Fibroblast of the aortic adventitia (primary cell): ENCODE data around the gene CBFA2T2. TPM values are rescaled to one million over a fixed set of nuclear protein-coding genes. Genes with fewer than 3 reads are reported as not detected.
A peak's percentile ranks its signal among the peaks of the same experiment; 100 is the strongest.

ENCODE experiments used
- DNase-seq: peaks from one replicate; pipeline ENCODE4 v3.0.0-alpha.2; 2010; ENCODE audit warnings: low read depth
- H3K4me3 ChIP-seq: 2 replicates; pipeline ENCODE4 v1.5.1; 2011; ENCODE audit warnings: low read depth, mild to moderate bottlenecking, control low read depth, low read length, moderate library complexity
- CTCF ChIP-seq: IDR thresholded peaks from 2 replicates; pipeline ENCODE4 v1.5.1; 2011; ENCODE audit warnings: mild to moderate bottlenecking, low read length, control low read depth, inconsistent platforms; ENCODE audit not compliant: insufficient read depth
- total RNA-seq: library from RNA; depleted of rRNA; stranded (reverse); fragments of >200 nt; gene quantifications from 2 replicates; pipeline ENCODE4 v1.2.3, GENCODE V29; 2012; ENCODE audit warnings: low replicate concordance

CBFA2T2 gene
- total RNA-seq, 1 donor = 11.7 TPM

- peak overlapping the region; percentile 63 for H3K4me3 ChIP-seq
- DNase-seq = peak; percentile 74
- TF ChIP-seq CTCF = peak; percentile 85
Observed at GRCh38 chr20:33667676-33668465, 178.0 kb downstream of the CBFA2T2 start.

GRCh38 chr20:33668466-33669155 lies 178.7 kb downstream of the CBFA2T2 start:
- no peak for DNase-seq
- no peak overlapping the region for H3K4me3 ChIP-seq
- TF ChIP-seq CTCF = no peak

- TF ChIP-seq CTCF = no peak
- DNase-seq = no peak
- no peak overlapping the region for H3K4me3 ChIP-seq
Observed at GRCh38 chr20:33669224-33669623, 179.3 kb downstream of the CBFA2T2 start.

GRCh38 chr20:33669873-33670640 lies 180.2 kb downstream of the CBFA2T2 start:
- no peak overlapping the region for H3K4me3 ChIP-seq
- no peak for TF ChIP-seq CTCF
- no peak for DNase-seq

- H3K4me3 ChIP-seq = no peak overlapping the region
- no peak for DNase-seq
- TF ChIP-seq CTCF = no peak
Observed at GRCh38 chr20:33670715-33671499, 181.0 kb downstream of the CBFA2T2 start.
